AG04449 (cell line): ENCODE data around the gene INTS1.

Experiments
- CTCF ChIA-PET: fragments of 350-600 bp; formaldehyde crosslinking; extraction: SDS; loops from one replicate; lab custom pipeline; 2021; ENCODE audit warnings: antibody characterized with exemption; lab: Yijun Ruan, JAX
- POLR2A ChIA-PET: fragments of 400-600, 350-600 bp; formaldehyde crosslinking; extraction: SDS; loops from one replicate; lab custom pipeline; 2020; ENCODE audit warnings: antibody characterized with exemption, inconsistent platforms; lab: Yijun Ruan, JAX
- DNase-seq: peaks from one replicate; pipeline ENCODE4 v3.0.0-alpha.2; 2010; ENCODE audit warnings: low read depth, low spot score
- H3K4me3 ChIP-seq: 2 replicates; pipeline ENCODE4 v1.5.1; 2011; ENCODE audit warnings: low read depth, mild to moderate bottlenecking, control low read depth, low read length
- CTCF ChIP-seq: IDR thresholded peaks from one replicate; pipeline ENCODE4 v1.5.1; 2011; ENCODE audit warnings: mild to moderate bottlenecking, moderate library complexity, low read length, control low read depth, inconsistent platforms; ENCODE audit not compliant: insufficient read depth; ENCODE audit errors: missing control alignments

INTS1 gene

GRCh38 chr7:1457949-1458682, 46.1 kb downstream of the INTS1 start:
- ChIA-PET POLR2A (interaction anchor here (0.7 to 1.3 kb wide), 2 partner anchors 10 to 16 kb away, joined by 4 to 5 read pairs; no protein-coding TSS in a partner anchor), CTCF (interaction anchor here (1.0 to 3.4 kb wide), 4 partner anchors 9 to 232 kb away, joined by 3 to 20 read pairs (median 12); no protein-coding TSS in a partner anchor)
- DNase-seq = no peak
- H3K4me3 ChIP-seq = peak overlapping the region; percentile 87
- TF ChIP-seq CTCF = no peak

DNA sequence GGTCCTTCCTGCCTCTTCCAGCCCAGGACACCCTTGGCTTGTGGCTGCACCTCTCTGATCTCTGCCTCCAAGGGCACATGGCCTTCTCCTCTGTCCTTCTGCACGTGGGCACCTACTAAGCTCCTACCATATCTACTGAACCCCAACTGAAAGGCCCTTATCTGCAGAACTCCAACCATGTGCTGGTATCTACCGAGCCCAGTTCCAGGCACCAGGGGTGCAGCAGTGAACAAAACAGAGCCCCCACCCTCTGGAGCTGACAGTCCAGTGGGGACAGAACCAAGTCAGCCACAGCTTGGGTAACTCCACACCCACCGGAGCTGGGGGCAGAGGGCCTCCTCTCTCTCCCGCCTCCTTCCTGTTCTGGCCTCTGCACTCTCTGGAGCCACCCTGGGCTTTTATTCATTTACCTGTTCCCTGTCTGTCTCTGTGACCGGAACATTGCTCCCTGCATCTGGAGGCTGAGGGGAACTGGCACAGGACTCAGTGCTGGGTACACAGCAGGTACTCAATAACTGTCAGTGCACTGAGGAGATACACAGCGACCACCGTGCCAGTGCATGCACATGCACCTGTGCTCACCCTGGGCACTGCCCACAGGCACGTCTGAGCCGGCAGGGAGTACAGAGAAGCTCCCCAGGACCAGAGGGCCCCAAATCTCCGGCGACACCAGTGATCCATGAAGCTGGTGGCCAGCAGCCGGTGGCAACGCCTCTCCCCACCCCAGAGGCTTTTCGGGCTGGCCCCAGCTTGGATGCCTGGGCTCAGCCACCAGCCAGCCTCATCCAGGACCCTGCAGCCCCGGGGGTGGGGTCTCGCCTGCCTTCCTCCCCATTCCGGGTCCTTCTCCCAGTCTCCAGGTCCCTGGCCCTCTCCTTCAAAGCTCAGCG, 46.9 kb downstream of the INTS1 start:
- POLR2A ChIA-PET = no interaction called here
- peak overlapping the region; percentile 87 for H3K4me3 ChIP-seq
- no peak for TF ChIP-seq CTCF
- CTCF ChIA-PET = interaction anchor here (0.7 to 3.4 kb wide), 5 partner anchors 8 to 235 kb away, joined by 3 to 20 read pairs (median 7); no protein-coding TSS in a partner anchor
- no peak for DNase-seq

GRCh38 chr7:1455955-1456354, 48.2 kb downstream of the INTS1 start:
- CTCF ChIA-PET = interaction anchor here (2.9 to 3.4 kb wide), 2 partner anchors 19 to 24 kb away, joined by 16 to 20 read pairs; no protein-coding TSS in a partner anchor
- H3K4me3 ChIP-seq = no peak overlapping the region
- POLR2A ChIA-PET = no interaction called here
- DNase-seq = no peak
- TF ChIP-seq CTCF = no peak

GRCh38 chr7:1455241-1455939, 48.8 kb downstream of the INTS1 start:
- TF ChIP-seq CTCF = no peak
- no peak overlapping the region for H3K4me3 ChIP-seq
- POLR2A ChIA-PET = no interaction called here
- no peak for DNase-seq
- CTCF ChIA-PET = interaction anchor here (0.9 to 3.4 kb wide), 2 partner anchors 19 to 23 kb away, joined by 4 to 20 read pairs; no protein-coding TSS in a partner anchor

DNA sequence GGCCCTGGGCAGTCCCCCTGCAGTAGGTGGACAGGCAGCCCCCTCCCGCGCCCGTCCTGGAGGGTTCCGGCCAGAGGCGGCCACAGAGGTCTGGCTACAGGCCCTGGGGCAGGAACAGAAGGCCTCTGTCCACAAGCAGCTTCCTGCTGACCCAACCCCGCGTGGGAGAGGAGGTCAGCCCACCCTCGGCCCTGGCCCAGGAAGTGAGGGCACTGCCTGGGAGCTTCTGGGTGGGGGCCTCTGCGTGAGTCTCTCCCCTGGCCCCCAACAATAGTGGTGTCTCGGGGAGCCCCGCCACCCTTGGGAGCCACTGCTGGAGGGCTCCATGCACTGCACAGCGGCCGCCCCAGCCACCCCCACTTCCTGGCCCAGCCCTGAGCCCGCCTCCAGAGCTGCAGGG, 49.6 kb downstream of the INTS1 start:
- no peak for DNase-seq
- H3K4me3 ChIP-seq = no peak overlapping the region
- no peak for TF ChIP-seq CTCF
- ChIA-PET CTCF (interaction anchor here (0.7 to 0.9 kb wide), 2 partner anchors 22 kb away, joined by 3 to 4 read pairs; no protein-coding TSS in a partner anchor), POLR2A (no interaction called here)
